Stimulated activated CD8-positive, alpha-beta memory T cell treated with anti-CD3 and anti-CD28 coated beads, Interleukin-15, amount 100 ng/mL, for 24 hours (primary cell): ENCODE measurements around the gene KCNK15.
"Not testable (repeated sequence)": the region's sequence is repeated elsewhere in the genome, so short reads cannot be mapped to it uniquely, and the experiment has no call there.

ENCODE experiments used
- DNase-seq: peaks from one replicate; pipeline ENCODE4 v3.0.0-alpha.2; 2020; ENCODE audit warnings: low read depth

KCNK15 gene

GRCh38 chr20:44745598-44746366 lies at the start of gene KCNK15:
KCNK15 (plus strand) TSS chr20:44745865; CDS start chr20:44745911, 46 bp downstream.
- DNase-seq: no peak

DNA sequence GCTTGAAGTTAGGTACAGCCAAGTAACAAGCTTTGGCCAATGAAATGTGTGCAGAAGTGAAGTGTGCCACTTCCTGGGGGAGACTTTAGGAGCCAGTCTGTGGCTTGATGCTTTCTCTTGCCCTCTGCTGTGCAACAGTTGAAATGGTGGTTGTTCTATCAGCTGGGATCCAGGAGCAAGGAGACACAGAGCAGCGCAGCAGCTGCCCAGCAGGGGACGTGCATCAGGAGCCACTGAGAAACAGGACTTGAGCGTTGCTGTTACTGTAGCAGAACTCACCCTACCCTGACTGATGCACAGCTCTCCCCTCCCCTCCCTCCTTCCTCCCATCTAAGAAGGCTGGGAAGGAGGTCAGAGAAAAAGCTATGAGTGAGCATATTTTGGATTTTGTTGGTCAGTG lies 49.4 kb upstream of the KCNK15 start:
- DNase-seq: no peak

- DNase-seq: not testable (repeated sequence)
These were observed 48.6 kb upstream of the KCNK15 start for GRCh38 chr20:44697041-44697440.

GRCh38 chr20:44698351-44698750 lies 47.3 kb upstream of the KCNK15 start:
- DNase-seq: no peak

DNA sequence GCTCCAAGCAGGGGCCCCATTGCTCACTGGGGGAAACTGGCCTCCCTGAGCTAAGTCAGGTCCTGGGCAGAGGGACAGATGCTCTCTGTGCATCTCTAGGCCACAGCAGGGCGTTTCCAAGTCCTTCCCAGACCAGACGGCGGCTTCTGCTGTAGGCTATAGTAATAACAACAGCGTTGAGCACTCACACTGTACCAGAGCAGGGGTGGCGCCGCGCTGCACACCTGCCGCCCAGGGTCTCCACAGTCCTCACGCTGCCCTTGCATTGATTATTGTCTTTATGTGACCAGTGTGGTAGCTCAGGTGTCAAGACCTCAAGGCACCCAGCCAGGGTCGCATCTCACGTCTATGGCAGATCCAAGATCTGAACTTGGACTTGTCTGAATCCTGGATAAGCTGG lies 45.4 kb upstream of the KCNK15 start:
- no peak for DNase-seq

GRCh38 chr20:44701118-44701857 lies 44.4 kb upstream of the KCNK15 start:
- no peak for DNase-seq

GRCh38 chr20:44701858-44702256 lies 43.8 kb upstream of the KCNK15 start:
- DNase-seq: no peak

DNA sequence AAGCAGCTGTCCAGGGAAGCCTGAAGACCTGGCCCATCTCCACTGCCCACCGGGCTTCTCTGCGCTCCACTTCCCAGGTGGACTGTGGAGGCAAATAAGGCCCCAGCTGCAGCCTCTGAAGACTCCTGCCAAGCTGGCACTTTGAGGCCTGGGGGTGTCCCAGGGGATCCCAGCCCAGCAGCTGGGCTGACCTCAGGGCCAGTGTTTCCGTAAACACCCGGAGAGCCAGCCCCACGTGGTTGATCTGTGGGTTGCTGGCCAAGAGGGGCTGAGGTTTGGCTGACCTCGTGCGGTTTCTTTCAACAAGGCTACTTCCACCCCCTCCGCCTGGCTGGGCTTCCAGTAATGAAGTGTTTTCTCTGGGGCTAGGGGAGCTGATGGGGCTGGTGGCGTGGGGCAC lies 42.9 kb upstream of the KCNK15 start:
- no peak for DNase-seq

GRCh38 chr20:44703183-44703925 lies 42.3 kb upstream of the KCNK15 start:
- DNase-seq: no peak

DNA sequence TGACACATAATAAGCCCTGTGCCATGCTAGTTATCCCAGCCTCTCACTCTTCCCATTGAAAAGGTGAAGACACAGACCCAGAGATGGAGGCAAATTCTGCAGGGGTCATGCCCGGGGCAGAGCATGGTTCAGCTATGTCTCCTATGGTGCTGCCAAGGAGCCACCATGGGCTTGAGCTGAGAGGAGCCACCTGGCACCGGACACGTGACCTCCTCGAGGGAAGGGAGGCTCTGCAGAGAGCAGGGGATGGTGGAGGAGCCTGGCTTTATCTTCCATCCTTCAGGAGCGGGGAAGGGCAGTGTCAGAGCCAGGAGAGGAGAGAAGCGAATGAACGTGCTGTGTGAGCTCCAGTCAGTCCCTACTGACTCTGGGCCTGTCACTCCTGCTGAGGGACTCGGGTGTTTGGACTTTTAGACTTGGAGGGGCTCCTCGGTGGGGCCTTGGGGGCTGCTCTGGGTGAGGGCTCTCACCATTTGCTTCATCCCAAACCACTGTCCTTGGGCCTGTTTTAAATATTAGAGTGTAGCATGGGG lies 41.6 kb upstream of the KCNK15 start:
- DNase-seq: no peak

DNA sequence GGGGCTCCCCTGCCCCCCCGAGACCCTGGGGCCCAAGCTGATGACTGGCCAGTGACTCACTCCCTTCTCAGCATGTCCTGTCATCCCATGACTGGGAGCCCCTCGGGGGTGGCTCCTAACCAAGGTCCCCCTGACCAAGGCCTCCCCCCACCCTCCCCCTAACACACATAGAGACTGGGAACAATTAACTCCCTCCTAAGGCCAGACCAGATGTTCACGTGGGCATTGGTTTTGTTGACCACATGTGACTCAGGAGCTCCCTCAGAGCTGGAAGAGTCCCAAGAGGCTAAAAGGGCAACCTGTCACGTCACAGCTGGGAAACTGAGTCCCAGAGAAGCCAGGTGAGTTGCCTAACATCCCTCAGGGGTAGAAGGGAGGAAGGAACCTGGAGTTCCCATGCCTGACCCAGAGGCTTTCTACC lies 41.1 kb upstream of the KCNK15 start:
- no peak for DNase-seq

GRCh38 chr20:44705364-44706094 lies 40.1 kb upstream of the KCNK15 start:
- no peak for DNase-seq

DNA sequence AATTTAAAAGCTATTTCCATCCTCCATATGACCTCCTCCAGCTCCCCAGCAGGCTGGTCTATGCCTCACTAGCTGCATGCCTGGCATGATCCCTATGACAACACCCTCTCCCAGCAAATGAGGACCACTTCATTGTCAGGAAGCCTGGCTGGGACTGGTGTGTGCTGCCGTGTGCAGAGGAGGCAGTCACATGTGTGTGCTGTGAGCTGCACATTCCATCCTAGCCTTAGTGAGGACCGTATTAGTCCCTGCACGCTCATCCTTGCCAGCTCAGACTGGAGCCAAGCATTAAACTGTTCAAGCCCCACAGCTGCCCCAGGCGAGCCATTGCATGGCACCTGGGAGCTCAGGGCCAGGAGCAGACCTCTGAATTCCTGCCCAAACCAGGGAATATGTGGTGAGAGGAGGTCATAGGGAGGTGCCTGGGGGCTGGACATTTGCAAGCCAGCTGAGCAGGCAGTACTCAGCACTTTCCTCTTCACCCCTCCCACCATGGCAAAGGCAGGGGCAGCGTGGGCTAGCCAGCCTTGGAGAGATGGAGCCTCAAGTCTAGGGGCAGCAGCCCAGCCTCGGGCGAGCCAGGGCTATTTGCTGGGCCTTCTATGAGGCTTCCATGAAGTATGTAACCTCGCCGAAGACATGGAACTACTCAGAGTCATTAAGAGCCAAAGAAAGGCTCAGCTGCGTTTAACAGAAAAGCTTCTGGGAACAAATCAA lies 39.2 kb upstream of the KCNK15 start:
- no peak for DNase-seq

DNA sequence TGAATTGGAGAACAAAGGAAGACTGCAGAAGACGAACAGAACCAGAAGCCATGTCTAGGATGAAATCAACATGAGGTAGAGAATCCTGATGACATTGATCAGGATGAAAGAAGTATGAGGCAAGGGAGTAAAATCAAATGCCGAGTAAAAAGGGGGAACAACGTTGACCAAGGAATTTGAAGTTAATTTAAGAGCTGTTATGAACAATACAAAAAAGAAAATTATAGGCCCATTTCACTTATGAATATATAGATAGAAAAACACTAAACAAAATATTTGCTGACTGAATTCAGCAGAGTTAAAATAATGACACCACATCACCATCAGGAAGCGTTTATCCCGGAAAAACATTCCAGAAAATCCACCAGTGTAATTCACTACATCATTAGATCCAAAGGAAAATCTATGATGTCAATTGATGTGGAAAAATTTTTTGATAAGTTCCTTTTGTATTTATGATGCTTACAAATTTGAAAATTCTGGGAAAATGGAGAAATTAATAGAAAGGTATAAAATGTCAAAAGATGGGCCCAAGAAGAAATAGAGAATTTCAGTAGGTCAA lies 38.6 kb upstream of the KCNK15 start:
- DNase-seq: no peak

DNA sequence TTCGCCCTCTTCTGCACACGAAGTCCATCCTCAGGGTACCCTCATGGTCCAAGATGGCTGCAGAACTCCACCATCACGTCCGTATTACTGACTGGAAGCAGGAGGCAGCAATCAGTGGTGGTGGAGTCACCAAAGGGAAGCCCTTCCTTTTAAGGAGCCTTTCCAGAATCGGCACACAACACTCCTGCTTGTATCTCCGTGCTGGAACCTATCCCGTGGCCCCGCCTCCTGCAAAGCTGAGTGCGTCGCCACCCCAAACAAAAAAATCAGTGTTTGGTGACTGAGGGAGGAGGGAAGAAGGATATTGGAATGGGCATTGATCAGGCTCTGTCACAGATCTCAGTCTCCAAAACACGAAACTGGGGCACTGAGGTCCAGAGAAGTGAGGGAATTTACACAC lies 36.3 kb upstream of the KCNK15 start:
- DNase-seq: no peak

DNA sequence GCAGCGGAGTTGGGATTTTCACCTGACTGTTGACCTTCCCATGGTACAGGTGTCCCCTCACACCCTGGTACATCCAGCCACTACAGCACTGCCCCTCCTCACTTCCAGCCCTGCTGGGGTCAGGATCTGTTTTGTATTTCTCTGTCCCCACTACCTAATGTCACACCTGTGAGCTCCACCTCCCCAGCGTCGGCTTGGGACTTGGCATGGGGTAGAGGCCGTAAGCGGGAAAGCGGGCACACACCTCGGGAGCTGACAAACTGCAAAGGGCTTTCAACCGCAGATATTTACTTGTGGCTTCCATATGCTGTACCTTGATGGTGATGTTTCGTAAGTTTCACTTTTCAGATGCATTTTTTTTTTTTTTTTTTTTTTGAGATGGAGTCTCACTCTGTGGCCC lies 35.9 kb upstream of the KCNK15 start:
- no peak for DNase-seq

DNA sequence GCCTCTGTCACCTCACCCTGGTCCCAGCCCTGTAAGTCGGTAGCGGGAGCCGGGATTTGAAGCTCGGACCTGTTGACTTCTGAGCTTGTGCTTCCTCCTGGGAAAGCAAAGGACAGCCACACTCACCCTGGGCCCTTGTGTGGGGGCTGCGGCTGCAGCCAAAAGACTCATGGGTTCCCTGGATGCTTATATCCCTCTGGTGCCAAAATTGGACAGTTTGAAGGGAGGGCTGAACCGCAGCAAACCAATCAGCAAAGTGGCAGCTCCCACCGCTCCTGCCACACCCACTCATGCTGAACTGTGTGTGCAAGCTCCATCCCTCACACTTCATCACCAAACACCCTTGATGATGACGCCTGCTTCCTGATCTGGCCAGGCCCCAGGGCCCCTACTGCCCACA lies 34.4 kb upstream of the KCNK15 start:
- DNase-seq: no peak

DNA sequence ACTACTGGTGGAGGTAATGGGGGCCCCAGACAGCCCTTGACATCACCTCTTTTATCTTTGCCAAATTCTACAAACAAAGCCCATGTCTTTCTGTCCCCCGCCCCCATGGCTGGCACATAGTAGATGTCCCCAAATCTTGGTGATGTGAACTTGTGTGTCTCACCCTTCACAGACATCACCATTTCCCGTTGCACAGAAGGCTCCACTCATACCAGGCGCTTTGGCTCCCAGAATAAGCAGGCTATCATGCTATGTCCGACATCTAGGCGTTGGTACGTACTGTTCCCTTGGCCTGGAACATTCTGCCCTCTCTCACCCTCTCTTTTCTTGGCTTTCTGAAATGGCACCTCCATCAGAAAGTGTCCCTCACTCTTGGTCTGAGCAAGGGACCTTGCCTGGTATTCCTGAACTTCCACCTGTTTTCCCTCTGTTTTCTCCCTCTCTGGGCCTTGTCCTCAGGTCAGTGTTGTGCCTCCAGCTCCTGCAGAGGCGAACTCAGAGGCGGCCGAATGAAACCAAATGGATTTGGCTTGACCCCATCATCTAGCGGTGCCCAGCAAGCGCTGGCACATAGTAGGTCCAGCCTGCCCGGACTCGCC lies 31.5 kb upstream of the KCNK15 start:
- DNase-seq: no peak

- DNase-seq: no peak
These were observed 30.8 kb upstream of the KCNK15 start, which contains the start of gene CCN5 for GRCh38 chr20:44714701-44715498. CCN5 (plus strand) TSS chr20:44715369; CDS start chr20:44715391, 22 bp downstream.
